ENCODE results near the gene KCNJ18. TPM values are rescaled to one million over a fixed set of nuclear protein-coding genes. Genes with fewer than 3 reads are reported as not detected.

Gene KCNJ18
- polyA plus RNA-seq, 1 donor (not counting 4 experiments of a cell fraction or from before 2014, with no cell fraction given), result not detected

DNA sequence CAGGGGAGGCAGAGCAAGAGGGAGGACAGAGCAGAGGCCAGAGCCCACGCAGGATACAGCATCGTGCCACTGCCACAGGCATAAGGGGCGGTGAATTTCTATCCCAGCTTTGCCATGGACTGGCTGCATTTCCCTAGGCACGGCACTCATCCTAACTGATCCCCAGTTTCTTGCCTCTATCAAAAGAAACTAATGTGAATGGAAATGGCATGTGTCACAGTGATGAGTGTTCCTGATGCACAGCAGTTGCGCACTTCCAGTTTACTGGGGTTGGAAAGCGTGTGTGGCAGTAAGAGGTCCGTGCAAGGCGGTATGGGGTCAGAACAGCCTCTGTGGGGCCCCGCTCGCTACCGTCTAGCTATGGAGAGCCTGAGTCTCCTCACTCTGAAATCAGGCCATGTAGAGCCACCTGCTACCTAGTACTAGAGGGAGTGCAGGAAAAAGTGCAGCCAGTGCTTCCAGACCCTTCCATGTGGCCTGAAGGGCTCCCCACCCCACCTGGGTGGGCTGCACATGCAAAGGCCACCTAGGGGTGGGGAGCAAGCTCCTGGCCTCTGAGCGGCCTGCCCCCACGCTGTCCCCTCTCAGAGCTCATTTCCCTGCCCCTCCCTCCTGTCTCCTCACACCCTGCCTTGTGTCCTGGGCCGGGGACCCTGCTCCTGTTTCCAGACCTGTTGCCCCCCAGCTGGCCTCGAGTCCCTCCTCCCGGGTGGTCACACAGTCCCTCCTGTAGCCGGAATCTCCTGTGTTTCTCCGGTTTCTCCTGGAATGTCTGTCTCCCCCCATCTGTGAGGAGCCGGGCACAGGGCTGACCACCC lies 5.0 kb upstream of the KCNJ18 start:
- Histone ChIP-seq H3K79me2 (ENCODE audit: control insufficient read depth, insufficient read depth, low read length) (no peaks in the 10 kb centered on the region), H3K27me3 (ENCODE audit: control insufficient read depth, extremely low read depth, insufficient read depth, low read length) (no peaks in the 10 kb centered on the region), H3K4me2 (ENCODE audit: control insufficient read depth, extremely low read depth, insufficient read depth, low read depth, low read length) (no peak overlapping the region), H4K20me1 (ENCODE audit: control insufficient read depth, extremely low read depth, insufficient read depth, low read length) (no peaks in the 10 kb centered on the region), H3K9me3 (ENCODE audit: control insufficient read depth, low read depth, low read length) (peaks cover 12% of the 10 kb centered on the region), H3K27ac (ENCODE audit: control insufficient read depth, insufficient read depth, low read length) (no peak overlapping the region), H3K4me3 (ENCODE audit: control insufficient read depth in 2 of 3, extremely low read depth in 1 of 3, insufficient read depth in 2 of 3, low read depth in 1 of 3, low read length in 3 of 3) (no peak overlapping the region), H3K4me1 (ENCODE audit: control insufficient read depth, extremely low read depth, insufficient read depth, low read length) (no peaks in the 10 kb centered on the region), H2AFZ (ENCODE audit: control insufficient read depth, low read length) (no peak overlapping the region), H3K36me3 (ENCODE audit: control insufficient read depth in 2 of 2, extremely low read depth in 1 of 2, insufficient read depth in 2 of 2, low read length in 2 of 2) (no peaks in the 10 kb centered on the region), H3K9ac (ENCODE audit: control insufficient read depth, extremely low read depth, insufficient read depth, low read length) (no peak overlapping the region), H3K9me1 (ENCODE audit: control insufficient read depth, extremely low read depth, insufficient read depth, low read length) (no peaks in the 10 kb centered on the region)
- no peak for TF ChIP-seq EZH2 (IDR thresholded peaks at IDR 0.05; ENCODE audit: low read length)
- TF ChIP-seq, protein P1, sequence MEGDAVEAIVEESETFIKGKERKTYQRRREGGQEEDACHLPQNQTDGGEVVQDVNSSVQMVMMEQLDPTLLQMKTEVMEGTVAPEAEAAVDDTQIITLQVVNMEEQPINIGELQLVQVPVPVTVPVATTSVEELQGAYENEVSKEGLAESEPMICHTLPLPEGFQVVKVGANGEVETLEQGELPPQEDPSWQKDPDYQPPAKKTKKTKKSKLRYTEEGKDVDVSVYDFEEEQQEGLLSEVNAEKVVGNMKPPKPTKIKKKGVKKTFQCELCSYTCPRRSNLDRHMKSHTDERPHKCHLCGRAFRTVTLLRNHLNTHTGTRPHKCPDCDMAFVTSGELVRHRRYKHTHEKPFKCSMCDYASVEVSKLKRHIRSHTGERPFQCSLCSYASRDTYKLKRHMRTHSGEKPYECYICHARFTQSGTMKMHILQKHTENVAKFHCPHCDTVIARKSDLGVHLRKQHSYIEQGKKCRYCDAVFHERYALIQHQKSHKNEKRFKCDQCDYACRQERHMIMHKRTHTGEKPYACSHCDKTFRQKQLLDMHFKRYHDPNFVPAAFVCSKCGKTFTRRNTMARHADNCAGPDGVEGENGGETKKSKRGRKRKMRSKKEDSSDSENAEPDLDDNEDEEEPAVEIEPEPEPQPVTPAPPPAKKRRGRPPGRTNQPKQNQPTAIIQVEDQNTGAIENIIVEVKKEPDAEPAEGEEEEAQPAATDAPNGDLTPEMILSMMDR (optimal IDR thresholded peaks at IDR 0.05 in 1 of 3, IDR thresholded peaks at IDR 0.05 in 1 of 3, conservative IDR thresholded peaks at IDR 0.05 in 1 of 3; ENCODE audit: extremely low read depth in 1 of 3, insufficient read depth in 2 of 3, low read length in 3 of 3), result no peak
- DNase-seq (ENCODE audit: low read depth, low spot score) (no peak), FAIRE-seq (no peak)
- dilution Hi-C loops (cut with MboI; ENCODE audit: extremely low pct_ligation_motif_present, low sequenced_read_pairs), result loop anchor here (25.0 kb wide), 1 partner anchor 275 kb away; no protein-coding TSS in a partner anchor

DNA sequence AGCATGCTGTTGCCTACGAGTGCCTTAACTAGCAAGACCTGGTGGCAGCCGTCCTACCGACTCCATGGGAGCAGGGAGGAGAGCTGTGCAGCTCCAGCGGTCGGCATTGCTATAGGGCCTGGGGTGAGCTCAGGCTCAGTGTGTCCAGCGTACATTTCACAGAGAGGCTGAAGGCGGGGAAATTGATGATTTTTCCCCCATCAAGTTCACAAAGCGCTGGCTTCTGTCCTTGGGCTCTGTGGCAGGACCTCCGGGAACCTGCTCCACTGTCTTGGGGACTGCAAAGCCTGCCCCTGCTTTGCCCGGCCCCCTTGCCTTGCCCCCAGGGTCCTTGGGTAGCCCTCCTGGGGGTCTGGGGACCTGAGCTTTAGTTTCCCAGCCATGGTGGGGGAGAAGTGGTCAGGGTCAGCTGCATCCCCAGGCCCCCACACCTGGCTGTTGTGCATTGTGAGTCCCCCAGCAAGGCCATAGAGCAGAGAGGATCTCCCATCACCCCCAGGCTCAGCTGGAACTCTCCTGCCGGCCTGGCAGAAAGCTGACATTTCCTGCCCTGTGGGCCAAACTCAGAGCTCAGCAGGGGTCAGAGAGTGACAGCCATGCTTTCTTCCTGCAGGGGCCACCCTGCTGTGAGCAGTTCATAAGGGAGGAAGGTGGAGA lies 3.9 kb upstream of the KCNJ18 start:
- H3K36me3 ChIP-seq (ENCODE audit: control insufficient read depth in 2 of 2, extremely low read depth in 1 of 2, insufficient read depth in 2 of 2, low read length in 2 of 2), result no peaks in the 10 kb centered on the region
- peaks cover 12% of the 10 kb centered on the region for H3K9me3 ChIP-seq (ENCODE audit: control insufficient read depth, low read depth, low read length)
- FAIRE-seq (no peak), DNase-seq (ENCODE audit: low read depth, low spot score) (no peak)
- no peaks in the 10 kb centered on the region for H4K20me1 ChIP-seq (ENCODE audit: control insufficient read depth, extremely low read depth, insufficient read depth, low read length)
- no peak overlapping the region for H3K9ac ChIP-seq (ENCODE audit: control insufficient read depth, extremely low read depth, insufficient read depth, low read length)
- no peak overlapping the region for H3K27ac ChIP-seq (ENCODE audit: control insufficient read depth, insufficient read depth, low read length)
- H3K4me1 ChIP-seq (ENCODE audit: control insufficient read depth, extremely low read depth, insufficient read depth, low read length), result no peaks in the 10 kb centered on the region
- no peaks in the 10 kb centered on the region for H3K27me3 ChIP-seq (ENCODE audit: control insufficient read depth, extremely low read depth, insufficient read depth, low read length)
- dilution Hi-C loops (cut with MboI; ENCODE audit: extremely low pct_ligation_motif_present, low sequenced_read_pairs), result loop anchor here (25.0 kb wide), 1 partner anchor 276 kb away; no protein-coding TSS in a partner anchor
- H2AFZ ChIP-seq (ENCODE audit: control insufficient read depth, low read length), result no peak overlapping the region
- H3K79me2 ChIP-seq (ENCODE audit: control insufficient read depth, insufficient read depth, low read length), result no peaks in the 10 kb centered on the region
- H3K9me1 ChIP-seq (ENCODE audit: control insufficient read depth, extremely low read depth, insufficient read depth, low read length), result no peaks in the 10 kb centered on the region
- H3K4me2 ChIP-seq (ENCODE audit: control insufficient read depth, extremely low read depth, insufficient read depth, low read depth, low read length), result no peak overlapping the region
- TF ChIP-seq, protein P1 (optimal IDR thresholded peaks at IDR 0.05 in 1 of 3, IDR thresholded peaks at IDR 0.05 in 1 of 3, conservative IDR thresholded peaks at IDR 0.05 in 1 of 3; ENCODE audit: extremely low read depth in 1 of 3, insufficient read depth in 2 of 3, low read length in 3 of 3), result no peak
- TF ChIP-seq EZH2 (IDR thresholded peaks at IDR 0.05; ENCODE audit: low read length), result no peak
- H3K4me3 ChIP-seq (ENCODE audit: control insufficient read depth in 2 of 3, extremely low read depth in 1 of 3, insufficient read depth in 2 of 3, low read depth in 1 of 3, low read length in 3 of 3), result no peak overlapping the region

All from keratinocyte (primary cell).